Body of pancreas (tissue), 4 donors: ENCODE data around the gene LMO7. TPM values are rescaled to one million over a fixed set of nuclear protein-coding genes. Genes with fewer than 3 reads are reported as not detected.
A peak's percentile ranks its signal among the peaks of the same experiment; 100 is the strongest.
"Not testable (repeated sequence)": the region's sequence is repeated elsewhere in the genome, so short reads cannot be mapped to it uniquely, and the experiment has no call there.

Experiments
- ATAC-seq: fragments of 150-250 bp; one replicate; pipeline ENCODE4 v1.9.1; 2016
- DNase-seq, 4 donors: peaks; one replicate each; pipeline ENCODE4 v3.0.0-alpha.2; 2019
- H3K27ac ChIP-seq, 4 donors: fragments of 200-600 bp; sonication (generic); 1 replicate in 3 of 4; 2 replicates in 1 of 4; pipeline versions ENCODE4 v1.5.1 to v1.6.1; 2016 to 2019; ENCODE audit warnings: mild to moderate bottlenecking in 1 of 4, mixed read lengths in 1 of 4, moderate library complexity in 1 of 4
- H3K27me3 ChIP-seq, 2 donors: fragments of 200-600 bp; sonication (generic); one replicate each; pipeline ENCODE4 v1.6.0; 2016; ENCODE audit warnings: mild to moderate bottlenecking in 1 of 2
- H3K36me3 ChIP-seq, 2 donors: fragments of 200-600 bp; sonication (generic); replicated peaks in 1 of 2; 2 replicates each; pipeline ENCODE4 v1.5.1; 2016; ENCODE audit warnings: low read depth in 2 of 2; ENCODE audit not compliant: insufficient read depth in 1 of 2
- H3K4me1 ChIP-seq: fragments of 200-600 bp; sonication (generic); one replicate; pipeline ENCODE4 v1.6.0; 2016
- H3K4me3 ChIP-seq, 2 donors: fragments of 200-600 bp; sonication (generic); 1 replicate in 1 of 2; 2 replicates in 1 of 2; pipeline ENCODE4 v1.5.1; 2016 to 2019
- H3K9me3 ChIP-seq, 3 donors: fragments of 200-600 bp; sonication (generic); 1 replicate in 2 of 3; 2 replicates in 1 of 3; pipeline ENCODE4 v1.5.1; 2016
- POLR2A ChIP-seq, 3 donors: fragments of 450-650 bp; IDR thresholded peaks; one replicate each; pipeline ENCODE4 v1.6.1; 2016; ENCODE audit warnings: antibody characterized with exemption in 3 of 3, mild to moderate bottlenecking in 2 of 3
- WGBS, 2 donors: methylation state at CpG; one replicate each; pipeline ENCODE4 v1.1.5; 2017; 5-methylcytosine and 5-hydroxymethylcytosine counted together
- intact Hi-C: fragments of 100-400 bp; cut with DNase I; formaldehyde crosslinking; loops from one replicate; pipeline ENCODE4 v1.15.1; 2023
- total RNA-seq, 2 donors: library from RNA; depleted of rRNA; stranded (reverse); fragments of >200 nt; gene quantifications; one replicate each; pipeline ENCODE4 v1.1.0, GENCODE V29; 2016
- TF ChIP-seq, protein P1 (sequence below), 7 experiments: fragments of 450-650 bp in 4 of 7; fragments of 200-600 bp in 3 of 7; sonication (generic) in 3 of 7; IDR thresholded peaks; one replicate each; pipeline ENCODE4 v1.5.1; 2016 to 2019; ENCODE audit warnings: antibody characterized with exemption in 7 of 7

The LMO7 gene
- total RNA-seq, 2 donors from 2014 or later = 50.6 to 56.0 TPM

DNA sequence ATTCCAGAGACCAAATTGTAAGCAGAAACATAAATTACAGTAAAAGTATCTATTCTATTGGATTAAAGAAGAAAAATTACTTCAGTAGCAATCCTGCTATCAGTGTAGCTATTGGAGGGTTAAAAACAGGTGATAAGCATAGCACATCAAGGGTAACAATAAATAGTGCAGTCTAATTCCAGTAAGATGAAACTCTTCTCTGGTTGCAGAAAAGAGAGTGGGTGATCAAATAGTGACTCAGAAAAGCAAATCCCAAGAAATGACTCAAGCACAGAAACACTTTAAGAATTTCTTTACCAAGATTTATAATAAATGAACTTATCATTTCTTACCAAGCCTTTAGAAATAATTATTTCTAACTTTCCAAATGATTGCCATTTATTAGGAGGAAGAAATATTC lies 135.7 kb downstream of the LMO7 start:
- ATAC-seq (peak; percentile 48), DNase-seq (no peak)
- Histone ChIP-seq H3K9me3 (no peaks in the 10 kb centered on the region), H3K27me3 (no peaks in the 10 kb centered on the region), H3K4me3 (no peak overlapping the region), H3K27ac (no peak overlapping the region), H3K36me3 (no peaks in the 10 kb centered on the region), H3K4me1 (peaks cover 35% of the 10 kb centered on the region)
- TF ChIP-seq POLR2A (IDR thresholded peaks at IDR 0.05) = no peak
- TF ChIP-seq, protein P1, sequence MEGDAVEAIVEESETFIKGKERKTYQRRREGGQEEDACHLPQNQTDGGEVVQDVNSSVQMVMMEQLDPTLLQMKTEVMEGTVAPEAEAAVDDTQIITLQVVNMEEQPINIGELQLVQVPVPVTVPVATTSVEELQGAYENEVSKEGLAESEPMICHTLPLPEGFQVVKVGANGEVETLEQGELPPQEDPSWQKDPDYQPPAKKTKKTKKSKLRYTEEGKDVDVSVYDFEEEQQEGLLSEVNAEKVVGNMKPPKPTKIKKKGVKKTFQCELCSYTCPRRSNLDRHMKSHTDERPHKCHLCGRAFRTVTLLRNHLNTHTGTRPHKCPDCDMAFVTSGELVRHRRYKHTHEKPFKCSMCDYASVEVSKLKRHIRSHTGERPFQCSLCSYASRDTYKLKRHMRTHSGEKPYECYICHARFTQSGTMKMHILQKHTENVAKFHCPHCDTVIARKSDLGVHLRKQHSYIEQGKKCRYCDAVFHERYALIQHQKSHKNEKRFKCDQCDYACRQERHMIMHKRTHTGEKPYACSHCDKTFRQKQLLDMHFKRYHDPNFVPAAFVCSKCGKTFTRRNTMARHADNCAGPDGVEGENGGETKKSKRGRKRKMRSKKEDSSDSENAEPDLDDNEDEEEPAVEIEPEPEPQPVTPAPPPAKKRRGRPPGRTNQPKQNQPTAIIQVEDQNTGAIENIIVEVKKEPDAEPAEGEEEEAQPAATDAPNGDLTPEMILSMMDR (IDR thresholded peaks at IDR 0.05) = no peak
- intact Hi-C loops = no loop called here

DNA sequence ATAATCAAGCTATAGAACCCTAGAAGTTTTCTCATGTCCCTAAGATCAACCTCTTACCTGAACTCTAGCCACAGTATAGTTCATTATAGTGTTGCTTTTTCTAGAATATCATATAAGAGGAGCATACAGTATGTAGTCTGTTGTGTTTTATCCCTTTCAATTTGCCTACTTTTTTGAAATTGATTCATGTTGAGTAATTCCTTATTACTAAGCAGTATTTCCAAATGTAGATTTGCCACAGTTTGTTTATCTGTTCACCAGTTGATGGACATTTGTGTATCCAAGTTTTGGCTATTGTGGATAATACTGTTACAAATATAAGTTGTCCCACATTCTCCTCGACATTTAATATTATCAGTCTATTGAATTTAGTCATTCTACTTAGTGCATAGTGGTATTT lies 138.0 kb downstream of the LMO7 start:
- DNase-seq (no peak), ATAC-seq (no peak)
- WGBS, 2 donors = 86 to 89% methylated on average over 1 of the region's 1 CpG
- no peaks in the 10 kb centered on the region for H3K27me3 ChIP-seq
- H3K4me3 ChIP-seq = no peak overlapping the region
- no peak for TF ChIP-seq POLR2A (IDR thresholded peaks at IDR 0.05)
- TF ChIP-seq, protein P1 (IDR thresholded peaks at IDR 0.05) = no peak
- no peaks in the 10 kb centered on the region for H3K36me3 ChIP-seq
- no peaks in the 10 kb centered on the region for H3K9me3 ChIP-seq
- no peak overlapping the region for H3K27ac ChIP-seq
- peaks cover 28% of the 10 kb centered on the region for H3K4me1 ChIP-seq
- intact Hi-C loops = no loop called here

DNA sequence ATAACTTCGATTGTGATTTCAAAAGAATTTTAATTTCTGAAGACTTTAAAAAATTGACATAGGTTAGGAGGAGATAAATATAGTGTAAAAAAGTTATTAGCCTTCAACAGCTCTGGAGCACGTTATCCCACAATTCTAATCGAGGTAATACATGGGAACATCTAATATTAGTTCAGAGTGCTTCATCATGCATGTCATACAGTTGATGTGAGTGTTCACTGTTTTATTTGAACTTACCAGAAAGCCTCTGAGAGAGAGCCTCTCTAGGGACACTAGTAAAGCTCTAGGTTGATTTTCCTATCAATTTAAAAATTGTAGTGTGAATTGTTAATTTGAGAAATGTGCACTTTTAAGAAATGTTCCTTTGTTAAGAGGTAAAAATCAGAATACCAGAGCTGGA lies 140.4 kb downstream of the LMO7 start:
- H3K27me3 ChIP-seq = no peaks in the 10 kb centered on the region
- H3K36me3 ChIP-seq = no peaks in the 10 kb centered on the region
- DNase-seq = no peak
- H3K4me3 ChIP-seq = no peak overlapping the region
- no peak overlapping the region for H3K27ac ChIP-seq
- intact Hi-C loops = no loop called here
- ATAC-seq = no peak
- TF ChIP-seq, protein P1 (IDR thresholded peaks at IDR 0.05) = no peak
- TF ChIP-seq POLR2A (IDR thresholded peaks at IDR 0.05) = no peak
- H3K4me1 ChIP-seq = peaks cover 16% of the 10 kb centered on the region
- 42 to 58% methylated on average over 3 of the region's 3 CpGs for WGBS, 2 donors
- no peaks in the 10 kb centered on the region for H3K9me3 ChIP-seq

DNA sequence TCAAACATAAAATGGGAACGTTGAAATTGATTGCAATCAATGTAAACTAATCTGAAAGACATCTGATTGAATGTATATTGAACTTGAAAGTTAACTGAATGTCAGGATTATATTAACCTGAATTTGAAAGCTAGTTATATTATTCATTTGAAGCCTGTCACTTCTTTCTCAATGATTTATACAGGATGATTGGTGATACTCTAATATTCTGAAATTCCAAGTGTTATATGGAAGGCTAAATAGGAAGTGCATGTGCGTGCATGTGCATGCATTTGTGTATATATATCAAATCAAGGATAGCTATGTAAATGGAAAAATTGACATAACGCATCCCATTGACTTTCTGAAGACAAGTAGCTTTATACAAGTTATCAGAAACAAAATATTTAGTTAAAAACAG lies 143.3 kb downstream of the LMO7 start:
- ATAC-seq (no peak), DNase-seq (no peak)
- Histone ChIP-seq H3K36me3 (no peaks in the 10 kb centered on the region), H3K4me3 (no peak overlapping the region), H3K9me3 (no peaks in the 10 kb centered on the region), H3K27me3 (no peaks in the 10 kb centered on the region), H3K27ac (no peak overlapping the region), H3K4me1 (peaks cover 18% of the 10 kb centered on the region)
- no peak for TF ChIP-seq POLR2A (IDR thresholded peaks at IDR 0.05)
- intact Hi-C loops = no loop called here
- WGBS, 2 donors = 79% methylated on average over 3 of the region's 3 CpGs

DNA sequence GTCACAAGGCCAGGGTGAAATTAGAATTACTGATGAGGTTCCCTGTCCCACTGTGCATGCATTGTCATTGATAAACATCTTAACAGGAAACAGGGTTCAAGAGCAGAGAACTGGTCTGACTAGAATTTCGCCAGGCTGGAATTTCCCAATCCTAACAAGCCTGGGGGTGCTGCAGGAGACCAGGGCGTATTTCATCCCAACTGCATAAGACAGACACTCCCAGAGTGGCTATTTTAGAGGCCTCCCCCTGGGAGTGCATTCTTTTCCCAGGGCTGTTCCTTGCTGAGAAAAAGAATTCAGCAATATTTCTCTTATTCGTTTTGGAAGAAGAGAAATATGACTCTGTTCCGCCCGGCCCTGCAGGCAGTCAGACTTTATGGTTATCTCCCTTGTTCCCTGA lies 144.0 kb downstream of the LMO7 start:
- H3K4me3 ChIP-seq, H3K27ac ChIP-seq, ATAC-seq, intact Hi-C loops, DNase-seq, H3K36me3 ChIP-seq, H3K27me3 ChIP-seq, H3K9me3 ChIP-seq: not testable (repeated sequence)
- 92 to 94% methylated on average over 5 of the region's 5 CpGs for WGBS, 2 donors
- peaks cover 24% of the 10 kb centered on the region for H3K4me1 ChIP-seq

DNA sequence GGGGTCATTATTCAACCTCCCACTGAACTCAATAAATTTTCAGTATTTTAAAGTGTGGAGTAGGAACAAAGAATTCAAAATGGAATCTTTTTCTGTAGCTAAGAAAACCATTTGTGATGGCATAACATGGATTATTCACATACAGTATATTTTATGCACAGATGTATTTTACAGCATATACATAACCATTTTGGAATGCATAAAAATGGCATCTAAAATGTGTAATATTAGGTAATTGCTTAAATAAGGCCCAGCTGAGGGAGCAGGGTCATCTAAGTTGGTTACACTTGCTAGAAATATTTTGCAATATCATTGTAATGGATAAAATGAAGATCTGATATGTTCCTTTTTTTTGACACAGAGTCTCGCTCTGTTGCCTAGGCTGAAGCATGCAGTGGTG lies 146.9 kb downstream of the LMO7 start:
- ATAC-seq = no peak
- no peak for DNase-seq
- Histone ChIP-seq H3K36me3 (no peaks in the 10 kb centered on the region), H3K27me3 (no peaks in the 10 kb centered on the region), H3K9me3 (no peaks in the 10 kb centered on the region), H3K4me1 (peaks cover 17% of the 10 kb centered on the region), H3K4me3 (no peak overlapping the region), H3K27ac (no peak overlapping the region)
- 44 to 50% methylated on average over 1 of the region's 1 CpG for WGBS, 2 donors
- intact Hi-C loops = no loop called here
- TF ChIP-seq POLR2A (IDR thresholded peaks at IDR 0.05) = no peak
- TF ChIP-seq, protein P1 (IDR thresholded peaks at IDR 0.05) = no peak
